Endodermal cell (in vitro differentiated cells): ENCODE results near the gene PIR. TPM values are rescaled to one million over a fixed set of nuclear protein-coding genes. Genes with fewer than 3 reads are reported as not detected.

Source experiments
- DNase-seq: peaks from one replicate; pipeline ENCODE4 v3.0.0-alpha.2; 2017
- H3K27ac ChIP-seq: 2 replicates; pipeline ENCODE4 v1.5.1; 2013; ENCODE audit warnings: mild to moderate bottlenecking, low read depth, low read length, moderate library complexity
- H3K27me3 ChIP-seq: 2 replicates; pipeline ENCODE4 v1.6.1; 2013; ENCODE audit warnings: mild to moderate bottlenecking, low read length, moderate library complexity; ENCODE audit not compliant: insufficient read depth, control insufficient read depth, poor library complexity, severe bottlenecking
- H3K36me3 ChIP-seq: 2 replicates; pipeline ENCODE4 v1.7.0; 2013; ENCODE audit warnings: mild to moderate bottlenecking, low read length, moderate library complexity; ENCODE audit not compliant: control insufficient read depth, insufficient read depth
- H3K4me1 ChIP-seq: one replicate; pipeline ENCODE4 v1.7.0; 2013; ENCODE audit warnings: low read length; ENCODE audit not compliant: control insufficient read depth, insufficient read depth
- H3K4me3 ChIP-seq: 2 replicates; pipeline ENCODE4 v1.5.1; 2013; ENCODE audit warnings: mild to moderate bottlenecking, low read length, moderate library complexity
- H3K9ac ChIP-seq: 2 replicates; pipeline ENCODE4 v1.6.1; 2013; ENCODE audit warnings: mild to moderate bottlenecking, low read length, moderate library complexity; ENCODE audit not compliant: poor library complexity, severe bottlenecking; ENCODE audit errors: extremely low read depth
- H3K9me3 ChIP-seq: 2 replicates; pipeline ENCODE4 v1.6.1; 2013; ENCODE audit warnings: mild to moderate bottlenecking, low read length, moderate library complexity; ENCODE audit not compliant: control insufficient read depth
- H3K27ac Mint-ChIP-seq: 2 replicates; pipeline ENCODE4 v1.8.0; 2020; ENCODE audit warnings: mixed read lengths
- H3K27me3 Mint-ChIP-seq: 2 replicates; pipeline ENCODE4 v1.8.0; 2021; ENCODE audit warnings: mild to moderate bottlenecking, mixed read lengths; ENCODE audit not compliant: insufficient read depth
- H3K36me3 Mint-ChIP-seq: 2 replicates; pipeline ENCODE4 v1.8.0; 2020; ENCODE audit warnings: low read depth, mixed read lengths
- H3K4me1 Mint-ChIP-seq: 2 replicates; pipeline ENCODE4 v1.8.0; 2020; ENCODE audit warnings: mixed read lengths
- H3K4me3 Mint-ChIP-seq: 2 replicates; pipeline ENCODE4 v1.8.0; 2020; ENCODE audit warnings: mild to moderate bottlenecking, moderate library complexity, mixed read lengths
- H3K9me3 Mint-ChIP-seq: 2 replicates; pipeline ENCODE4 v1.8.0; 2020; ENCODE audit warnings: mild to moderate bottlenecking, mixed read lengths
- WGBS, 2 experiments: methylation state at CpG; one replicate each; pipeline versions ENCODE4 v1.1.5 to v1.1.7; 2013; ENCODE audit warnings: missing lambda C conversion rate in 2 of 2, mixed read lengths in 1 of 2; ENCODE audit not compliant: insufficient coverage in 1 of 2, insufficient read length in 1 of 2; 5-methylcytosine and 5-hydroxymethylcytosine counted together
- total RNA-seq, 2 donors: library from RNA; stranded (reverse); fragmentation: NEBNext Ultra II Directional in 1 of 2; extraction: Animal tissue kit (Norgen Biotek cat#: 25700) in 1 of 2; gene quantifications; 2 replicates in 1 of 2; 3 replicates in 1 of 2; pipeline ENCODE4 v1.2.1, GENCODE V29; 2021
- TF ChIP-seq, protein P1 (sequence below): fragments of 200-600 bp; sonication (generic); conservative IDR thresholded peaks from 2 replicates; pipeline ENCODE4 v1.5.0; 2021; ENCODE audit warnings: antibody characterized with exemption, mild to moderate bottlenecking

PIR gene
- total RNA-seq, 2 donors from 2014 or later: 21.0 to 34.2 TPM

DNA sequence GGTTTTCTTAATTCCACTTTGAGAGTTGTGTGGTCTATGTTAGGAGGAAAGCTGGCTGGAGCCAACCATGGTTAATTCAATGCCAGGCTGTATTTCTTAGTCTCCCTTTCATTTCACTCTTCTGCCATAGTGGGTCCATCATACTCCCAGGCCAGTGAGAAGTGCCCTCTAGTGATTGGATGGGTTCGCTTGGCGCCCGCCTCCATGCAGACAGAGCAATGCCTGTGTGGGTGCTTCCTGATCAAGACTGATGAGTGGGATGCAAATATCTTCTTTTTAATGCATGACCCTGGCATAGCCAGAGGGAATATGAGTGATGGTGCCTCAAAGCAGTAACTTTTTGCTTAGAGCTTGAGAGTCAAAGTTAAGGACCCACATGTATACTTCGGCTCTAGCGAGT is 13.9 kb upstream of the PIR start:
- 95% methylated on average over 5 of the region's 5 CpGs; no CpG with 5 or more reads in 1 of the 2 experiments for WGBS, 2 experiments
- Mint-ChIP-seq H3K36me3 (no peaks in the 10 kb centered on the region), H3K9me3 (no peaks in the 10 kb centered on the region), H3K4me3 (no peak overlapping the region), H3K4me1 (peaks cover 2% of the 10 kb centered on the region), H3K27me3 (peaks cover 1% of the 10 kb centered on the region), H3K27ac (no peak overlapping the region)
- Histone ChIP-seq H3K4me3 (no peak overlapping the region), H3K4me1 (no peaks in the 10 kb centered on the region), H3K9me3 (no peaks in the 10 kb centered on the region), H3K9ac (no peak overlapping the region), H3K27me3 (no peaks in the 10 kb centered on the region), H3K27ac (no peak overlapping the region), H3K36me3 (no peaks in the 10 kb centered on the region)
- TF ChIP-seq, protein P1, sequence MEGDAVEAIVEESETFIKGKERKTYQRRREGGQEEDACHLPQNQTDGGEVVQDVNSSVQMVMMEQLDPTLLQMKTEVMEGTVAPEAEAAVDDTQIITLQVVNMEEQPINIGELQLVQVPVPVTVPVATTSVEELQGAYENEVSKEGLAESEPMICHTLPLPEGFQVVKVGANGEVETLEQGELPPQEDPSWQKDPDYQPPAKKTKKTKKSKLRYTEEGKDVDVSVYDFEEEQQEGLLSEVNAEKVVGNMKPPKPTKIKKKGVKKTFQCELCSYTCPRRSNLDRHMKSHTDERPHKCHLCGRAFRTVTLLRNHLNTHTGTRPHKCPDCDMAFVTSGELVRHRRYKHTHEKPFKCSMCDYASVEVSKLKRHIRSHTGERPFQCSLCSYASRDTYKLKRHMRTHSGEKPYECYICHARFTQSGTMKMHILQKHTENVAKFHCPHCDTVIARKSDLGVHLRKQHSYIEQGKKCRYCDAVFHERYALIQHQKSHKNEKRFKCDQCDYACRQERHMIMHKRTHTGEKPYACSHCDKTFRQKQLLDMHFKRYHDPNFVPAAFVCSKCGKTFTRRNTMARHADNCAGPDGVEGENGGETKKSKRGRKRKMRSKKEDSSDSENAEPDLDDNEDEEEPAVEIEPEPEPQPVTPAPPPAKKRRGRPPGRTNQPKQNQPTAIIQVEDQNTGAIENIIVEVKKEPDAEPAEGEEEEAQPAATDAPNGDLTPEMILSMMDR: no peak
- no peak for DNase-seq

DNA sequence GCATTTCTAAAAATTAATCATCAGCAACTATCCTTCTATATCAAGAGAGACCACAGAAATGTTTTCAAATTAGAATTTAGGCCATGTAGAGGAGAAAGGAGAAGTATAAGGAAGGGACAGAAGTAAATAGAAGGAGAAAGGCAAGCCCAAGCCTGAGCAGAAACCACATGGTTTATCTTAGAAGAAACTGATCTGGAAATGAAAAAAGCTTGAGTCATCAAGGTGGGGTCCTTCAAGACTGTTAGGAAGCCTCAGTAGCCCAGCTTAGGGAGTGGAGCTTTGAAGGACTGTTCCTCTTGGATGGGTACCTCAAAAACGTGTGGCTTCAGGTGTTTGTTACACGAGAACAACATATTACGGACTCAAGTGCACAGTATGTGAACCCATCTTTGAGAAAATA is 12.0 kb upstream of the PIR start:
- no peak overlapping the region for H3K4me3 ChIP-seq
- no peaks in the 10 kb centered on the region for H3K36me3 ChIP-seq
- Mint-ChIP-seq H3K27me3 (peaks cover 1% of the 10 kb centered on the region), H3K36me3 (no peaks in the 10 kb centered on the region), H3K9me3 (no peaks in the 10 kb centered on the region), H3K4me1 (peaks cover 2% of the 10 kb centered on the region), H3K4me3 (no peak overlapping the region), H3K27ac (no peak overlapping the region)
- DNase-seq: no peak
- no peaks in the 10 kb centered on the region for H3K27me3 ChIP-seq
- H3K27ac ChIP-seq: no peak overlapping the region
- TF ChIP-seq, protein P1: no peak
- WGBS, 2 experiments: 50% methylated on average over 1 of the region's 3 CpGs; no CpG with 5 or more reads in 1 of the 2 experiments
- H3K4me1 ChIP-seq: no peaks in the 10 kb centered on the region
- no peaks in the 10 kb centered on the region for H3K9me3 ChIP-seq
- H3K9ac ChIP-seq: no peak overlapping the region

DNA sequence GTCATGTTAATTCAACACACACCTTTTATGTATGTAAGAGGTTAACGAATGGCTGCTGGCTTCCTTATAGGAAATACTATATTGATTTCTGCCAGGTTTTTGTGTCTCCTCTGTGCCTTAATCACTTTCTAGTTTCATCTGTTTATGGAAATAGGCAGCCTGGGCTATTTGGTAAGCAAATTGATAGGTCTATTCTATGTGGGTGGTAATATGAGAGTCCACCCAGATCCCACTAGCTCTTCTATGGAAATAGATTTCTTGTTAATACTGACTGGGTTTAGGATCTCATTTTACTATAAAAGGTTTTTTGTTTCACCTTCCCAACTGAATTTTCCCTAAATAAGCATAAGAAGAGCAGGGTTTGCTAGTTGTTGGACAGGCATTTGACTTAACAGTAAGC is 11.5 kb upstream of the PIR start:
- H3K27ac ChIP-seq: no peak overlapping the region
- H3K27ac Mint-ChIP-seq: no peak overlapping the region
- H3K36me3 Mint-ChIP-seq: no peaks in the 10 kb centered on the region
- H3K9me3 ChIP-seq: no peaks in the 10 kb centered on the region
- H3K9ac ChIP-seq: no peak overlapping the region
- no peak overlapping the region for H3K4me3 ChIP-seq
- H3K36me3 ChIP-seq: no peaks in the 10 kb centered on the region
- no peaks in the 10 kb centered on the region for H3K4me1 ChIP-seq
- no CpG with 5 or more reads among the region's 1 CpG for WGBS, 2 experiments
- DNase-seq: no peak
- TF ChIP-seq, protein P1: no peak
- no peak overlapping the region for H3K4me3 Mint-ChIP-seq
- peaks cover 2% of the 10 kb centered on the region for H3K4me1 Mint-ChIP-seq
- no peaks in the 10 kb centered on the region for H3K9me3 Mint-ChIP-seq
- H3K27me3 Mint-ChIP-seq: peaks cover 1% of the 10 kb centered on the region
- H3K27me3 ChIP-seq: no peaks in the 10 kb centered on the region
